Measurements from ENCODE around the gene ZEB2.

GRCh38 chr2:144438801-144439631 lies 80.9 kb downstream of the ZEB2 start:
- TF ChIP-seq POLR2A (IDR thresholded peaks at IDR 0.05) (no peak), CTCF (IDR thresholded peaks at IDR 0.05) (no peak), POLR2AphosphoS5 (IDR thresholded peaks at IDR 0.05) (no peak), EP300 (IDR thresholded peaks at IDR 0.05) (no peak)

Measured in sigmoid colon (tissue), 4 donors.